Uterus (tissue), 2 donors: ENCODE measurements around the gene EPB41.

Source experiments
- CTCF ChIP-seq, 4 experiments: fragments of 200-600 bp in 2 of 4; fragments of 450-650 bp in 2 of 4; sonication (generic) in 2 of 4; IDR thresholded peaks; one replicate each; pipeline ENCODE4 v1.5.1; 2016 to 2019; ENCODE audit warnings: antibody characterized with exemption in 4 of 4, mild to moderate bottlenecking in 2 of 4, moderate library complexity in 1 of 4
- POLR2A ChIP-seq, 2 donors: fragments of 450-650 bp; IDR thresholded peaks; one replicate each; pipeline ENCODE4 v1.6.1; 2016; ENCODE audit warnings: antibody characterized with exemption in 2 of 2, mild to moderate bottlenecking in 1 of 2, moderate library complexity in 1 of 2

GRCh38 chr1:28956038-28956464 lies 41.7 kb downstream of the EPB41 start:
- TF ChIP-seq CTCF (IDR thresholded peaks at IDR 0.05) (no peak), POLR2A (IDR thresholded peaks at IDR 0.05) (no peak)
